AG09319 (cell line): ENCODE results near the gene SLC16A4.
"Not testable (repeated sequence)": the region's sequence is repeated elsewhere in the genome, so short reads cannot be mapped to it uniquely, and the experiment has no call there.

Experiments
- DNase-seq: peaks from one replicate; pipeline ENCODE4 v3.0.0-alpha.2; 2010; ENCODE audit warnings: low read depth; ENCODE audit errors: extremely low read depth
- CTCF ChIP-seq: IDR thresholded peaks from 2 replicates; pipeline ENCODE4 v1.5.1; 2011; ENCODE audit warnings: low read depth, mild to moderate bottlenecking, inconsistent platforms, low read length, moderate library complexity

The SLC16A4 gene

GRCh38 chr1:110390692-110391245, at the start of gene SLC16A4:
Gene SLC16A4 (minus strand): TSS chr1:110391026. CDS start chr1:110389323, 1,703 bp downstream.
- peak; percentile 76 for DNase-seq
- TF ChIP-seq CTCF = no peak

GRCh38 chr1:110439873-110440272, 49.0 kb upstream of the SLC16A4 start:
- not testable (repeated sequence) for DNase-seq

- no peak for TF ChIP-seq CTCF
- no peak for DNase-seq
These were observed 48.1 kb upstream of the SLC16A4 start for GRCh38 chr1:110438893-110439292.

GRCh38 chr1:110437645-110438299, 46.9 kb upstream of the SLC16A4 start:
- not testable (repeated sequence) for DNase-seq

GRCh38 chr1:110436635-110437034, 45.8 kb upstream of the SLC16A4 start:
- no peak for DNase-seq

GRCh38 chr1:110434946-110435345, 44.1 kb upstream of the SLC16A4 start:
- no peak for DNase-seq

More at GRCh38 chr1:110436635-110437034, 45.8 kb upstream of the SLC16A4 start:
- no peak for TF ChIP-seq CTCF

GRCh38 chr1:110433803-110434202, 43.0 kb upstream of the SLC16A4 start:
- TF ChIP-seq CTCF = no peak; the same call in 1 of the 2 replicates
- DNase-seq = no peak

More at GRCh38 chr1:110434946-110435345, 44.1 kb upstream of the SLC16A4 start:
- TF ChIP-seq CTCF = no peak

- no peak for DNase-seq
- TF ChIP-seq CTCF = no peak
These were observed 42.4 kb upstream of the SLC16A4 start for GRCh38 chr1:110433213-110433612.
